Naive B cell (primary cell): ENCODE data around the gene TRIM17. TPM values are rescaled to one million over a fixed set of nuclear protein-coding genes. Genes with fewer than 3 reads are reported as not detected.

Experiments used
- ATAC-seq, 2 donors: fragments of 150-1000 bp; cut with Tn5 transposase; 2 replicates each; pipeline ENCODE4 v1.10.0; 2021; ENCODE audit warnings: low read depth in 2 of 2, mild to moderate bottlenecking in 2 of 2, moderate library complexity in 2 of 2
- DNase-seq: peaks from one replicate; pipeline ENCODE4 v3.0.0; 2022
- H3K27ac Mint-ChIP-seq, 6 donors: one replicate each; pipeline ENCODE4 v1.8.0; 2020 to 2022; ENCODE audit warnings: mild to moderate bottlenecking in 6 of 6, mixed read lengths in 6 of 6, moderate library complexity in 5 of 6, inconsistent platforms in 2 of 6
- H3K27me3 Mint-ChIP-seq, 3 donors: one replicate each; pipeline ENCODE4 v1.8.0; 2021 to 2022; ENCODE audit warnings: mixed read lengths in 3 of 3, mild to moderate bottlenecking in 1 of 3
- H3K36me3 Mint-ChIP-seq, 2 donors: one replicate each; pipeline ENCODE4 v1.8.0; 2020 to 2022; ENCODE audit warnings: mixed read lengths in 2 of 2, inconsistent platforms in 1 of 2, mild to moderate bottlenecking in 1 of 2
- H3K4me1 Mint-ChIP-seq, 3 donors: one replicate each; pipeline ENCODE4 v1.8.0; 2020 to 2022; ENCODE audit warnings: mixed read lengths in 3 of 3, inconsistent platforms in 1 of 3, mild to moderate bottlenecking in 1 of 3, moderate library complexity in 1 of 3
- H3K4me3 Mint-ChIP-seq, 8 donors: one replicate each; pipeline ENCODE4 v1.8.0; 2020 to 2022; ENCODE audit warnings: mild to moderate bottlenecking in 8 of 8, mixed read lengths in 8 of 8, moderate library complexity in 8 of 8, inconsistent platforms in 2 of 8
- H3K9me3 Mint-ChIP-seq, 7 donors: one replicate each; pipeline ENCODE4 v1.8.0; 2020 to 2022; ENCODE audit warnings: mixed read lengths in 7 of 7, mild to moderate bottlenecking in 5 of 7, inconsistent platforms in 2 of 7, moderate library complexity in 1 of 7
- polyA plus RNA-seq, 6 donors: library from polyadenylated mRNA; unstranded; fragments of 300-500 nt; fragmentation: Illumina TruSeq; gene quantifications; one replicate each; pipeline ENCODE4 v1.2.3, GENCODE V29; 2021; ENCODE audit warnings: low read depth in 6 of 6

The TRIM17 gene, protein sequence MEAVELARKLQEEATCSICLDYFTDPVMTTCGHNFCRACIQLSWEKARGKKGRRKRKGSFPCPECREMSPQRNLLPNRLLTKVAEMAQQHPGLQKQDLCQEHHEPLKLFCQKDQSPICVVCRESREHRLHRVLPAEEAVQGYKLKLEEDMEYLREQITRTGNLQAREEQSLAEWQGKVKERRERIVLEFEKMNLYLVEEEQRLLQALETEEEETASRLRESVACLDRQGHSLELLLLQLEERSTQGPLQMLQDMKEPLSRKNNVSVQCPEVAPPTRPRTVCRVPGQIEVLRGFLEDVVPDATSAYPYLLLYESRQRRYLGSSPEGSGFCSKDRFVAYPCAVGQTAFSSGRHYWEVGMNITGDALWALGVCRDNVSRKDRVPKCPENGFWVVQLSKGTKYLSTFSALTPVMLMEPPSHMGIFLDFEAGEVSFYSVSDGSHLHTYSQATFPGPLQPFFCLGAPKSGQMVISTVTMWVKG
- polyA plus RNA-seq: under 1 TPM in 4 of 6 donors, not detected in 2; 0.24 to 0.27 (median 0.26) TPM

DNA sequence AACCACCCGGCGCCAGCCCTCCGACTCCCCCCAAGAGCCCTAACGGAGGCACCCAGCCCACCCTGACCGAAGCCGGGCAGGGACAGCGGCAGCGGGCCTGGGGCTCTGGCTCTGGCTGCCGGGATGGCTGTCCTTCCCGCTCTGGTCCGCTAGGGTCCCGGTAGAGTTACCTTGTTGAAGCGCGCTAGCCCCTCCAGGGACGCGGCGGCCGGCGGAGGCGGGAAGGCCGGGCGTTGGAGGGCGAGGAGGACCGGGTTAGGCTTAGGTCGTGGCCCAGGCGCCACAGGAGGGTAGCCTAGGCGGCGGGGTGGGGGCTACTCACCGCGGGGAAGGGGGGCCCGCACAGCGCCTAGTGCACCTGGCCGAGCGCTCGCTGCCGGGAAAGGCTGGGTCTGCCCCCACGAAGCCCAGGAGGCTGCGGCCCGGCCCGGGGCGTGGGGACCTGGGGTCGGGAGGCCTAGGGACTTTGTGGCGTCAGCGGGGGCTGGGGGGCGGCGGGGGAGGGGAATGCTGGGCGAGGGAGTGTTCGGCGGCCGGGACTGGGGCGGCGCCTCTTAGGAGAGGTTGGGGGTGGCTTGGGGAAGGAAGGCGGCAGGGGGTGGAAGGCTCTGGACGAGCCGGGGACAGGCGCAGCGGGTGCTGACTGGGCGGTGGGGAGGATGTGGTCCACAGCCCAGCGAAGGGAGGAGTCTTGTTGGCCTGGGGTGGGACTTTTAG lies at the start of gene TRIM17:
Gene TRIM17, minus strand, starts transcription at position 645 of the 717 bp plus-strand sequence. CDS start 1,789 bp downstream, outside the sequence.
- peak within 1 kb of the TSS in 3 of 6 donors; percentile 36 to 80 (median 75) for H3K27ac Mint-ChIP-seq
- ATAC-seq: peak; percentile 69 to 70
- peaks cover 0 to 1% (median 0%) of the 10 kb centered on the region in 7 donors for H3K9me3 Mint-ChIP-seq
- DNase-seq: peak; percentile 29
- peak within 1 kb of the TSS; percentile 34 to 86 (median 71) for H3K4me3 Mint-ChIP-seq
- peaks cover 23 to 63% (median 62%) of the 10 kb centered on the region in 3 donors for H3K27me3 Mint-ChIP-seq
- H3K36me3 Mint-ChIP-seq: no peaks in the 10 kb centered on the region
- peaks cover 16 to 20% (median 20%) of the 10 kb centered on the region in 3 donors for H3K4me1 Mint-ChIP-seq

DNA sequence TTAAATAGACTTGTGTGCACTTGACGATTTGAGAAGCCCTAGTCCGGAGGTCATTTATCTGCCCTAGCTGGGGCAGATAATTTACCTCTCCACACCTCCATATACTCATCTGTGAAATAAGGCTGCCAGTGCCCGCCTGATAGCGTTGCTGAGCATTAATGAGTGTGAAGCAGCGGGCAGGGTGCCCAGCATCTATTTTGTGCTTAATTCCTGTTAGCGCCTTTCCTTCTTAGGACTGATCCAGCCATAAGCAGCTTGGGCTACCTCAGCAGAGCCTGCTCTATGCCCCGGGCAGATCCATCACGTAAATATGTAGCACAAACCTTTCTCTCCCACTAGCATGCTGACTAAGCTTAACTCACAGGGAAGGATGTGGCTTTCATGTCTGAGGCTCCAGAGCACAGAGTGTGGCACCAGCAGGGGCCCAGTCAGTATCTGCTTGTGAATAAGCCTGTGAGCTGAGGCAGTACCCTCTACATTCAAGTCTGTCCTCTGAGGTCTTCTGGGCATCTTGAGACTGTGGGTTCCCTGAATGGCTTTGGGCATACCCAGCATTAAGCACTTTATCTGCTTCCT lies 49.0 kb upstream of the TRIM17 start:
- Mint-ChIP-seq H3K27ac (no peak overlapping the region), H3K9me3 (peaks cover 0 to 8% (median 4%) of the 10 kb centered on the region in 7 donors), H3K4me3 (peak overlapping the region in 3 of 8 donors; percentile 75 to 82 (median 81)), H3K36me3 (peaks cover 0 to 13% of the 10 kb centered on the region in 2 donors), H3K27me3 (peaks cover 75 to 90% (median 89%) of the 10 kb centered on the region in 3 donors), H3K4me1 (peaks cover 17 to 20% (median 18%) of the 10 kb centered on the region in 3 donors)
- ATAC-seq (no peak), DNase-seq (no peak)

DNA sequence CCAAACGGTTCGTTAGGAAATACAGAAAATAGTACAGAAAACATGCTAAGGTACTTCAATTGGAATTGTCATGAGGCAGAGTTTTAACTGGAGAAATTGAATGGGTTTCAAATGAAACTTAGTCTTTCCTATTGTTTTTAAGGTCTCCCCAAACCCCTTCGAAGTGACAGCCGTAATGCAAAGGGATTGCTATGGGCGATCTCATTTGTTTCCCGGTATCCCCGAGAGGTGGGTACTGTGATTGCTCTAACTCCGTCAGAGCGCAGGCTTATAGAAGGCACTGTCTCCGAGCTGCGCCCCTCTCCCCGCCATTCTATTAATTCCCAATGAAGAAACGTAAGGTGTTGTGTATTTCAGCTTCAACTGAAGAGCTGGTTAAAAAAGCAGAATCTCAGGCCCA lies 48.5 kb upstream of the TRIM17 start:
- ATAC-seq: no peak
- H3K27me3 Mint-ChIP-seq: peaks cover 76 to 93% (median 90%) of the 10 kb centered on the region in 3 donors
- no peak for DNase-seq
- peaks cover 0 to 8% (median 4%) of the 10 kb centered on the region in 7 donors for H3K9me3 Mint-ChIP-seq
- peaks cover 17 to 20% (median 18%) of the 10 kb centered on the region in 3 donors for H3K4me1 Mint-ChIP-seq
- peak overlapping the region in 7 of 8 donors; percentile 73 to 90 (median 81) for H3K4me3 Mint-ChIP-seq
- peaks cover 0 to 15% of the 10 kb centered on the region in 2 donors for H3K36me3 Mint-ChIP-seq
- H3K27ac Mint-ChIP-seq: no peak overlapping the region

DNA sequence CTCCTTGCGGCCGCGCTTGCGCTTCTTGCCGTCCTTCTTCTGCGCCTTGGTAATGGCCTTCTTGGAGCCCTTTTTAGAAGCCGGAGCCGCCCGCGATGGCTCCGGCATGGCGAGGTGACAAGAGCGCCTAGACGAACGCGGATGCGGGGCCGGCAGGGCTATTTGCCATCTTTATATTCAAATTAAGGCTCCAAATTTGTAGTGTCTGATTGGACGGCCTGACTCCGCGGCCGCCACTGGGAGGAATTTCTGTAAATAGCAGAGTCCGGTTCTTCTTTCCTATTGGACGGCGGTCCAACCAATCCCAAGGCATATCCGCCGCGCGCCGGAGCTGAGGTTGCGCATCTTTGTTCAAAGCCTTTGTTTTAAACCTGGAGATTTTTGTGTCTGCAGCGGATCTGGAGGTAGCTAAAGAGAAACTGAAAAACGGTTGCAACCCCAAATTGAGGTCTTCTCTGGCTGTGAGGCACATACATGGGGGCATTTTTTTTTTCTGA lies 47.9 kb upstream of the TRIM17 start:
- H3K9me3 Mint-ChIP-seq: peaks cover 0 to 8% (median 4%) of the 10 kb centered on the region in 7 donors

DNA sequence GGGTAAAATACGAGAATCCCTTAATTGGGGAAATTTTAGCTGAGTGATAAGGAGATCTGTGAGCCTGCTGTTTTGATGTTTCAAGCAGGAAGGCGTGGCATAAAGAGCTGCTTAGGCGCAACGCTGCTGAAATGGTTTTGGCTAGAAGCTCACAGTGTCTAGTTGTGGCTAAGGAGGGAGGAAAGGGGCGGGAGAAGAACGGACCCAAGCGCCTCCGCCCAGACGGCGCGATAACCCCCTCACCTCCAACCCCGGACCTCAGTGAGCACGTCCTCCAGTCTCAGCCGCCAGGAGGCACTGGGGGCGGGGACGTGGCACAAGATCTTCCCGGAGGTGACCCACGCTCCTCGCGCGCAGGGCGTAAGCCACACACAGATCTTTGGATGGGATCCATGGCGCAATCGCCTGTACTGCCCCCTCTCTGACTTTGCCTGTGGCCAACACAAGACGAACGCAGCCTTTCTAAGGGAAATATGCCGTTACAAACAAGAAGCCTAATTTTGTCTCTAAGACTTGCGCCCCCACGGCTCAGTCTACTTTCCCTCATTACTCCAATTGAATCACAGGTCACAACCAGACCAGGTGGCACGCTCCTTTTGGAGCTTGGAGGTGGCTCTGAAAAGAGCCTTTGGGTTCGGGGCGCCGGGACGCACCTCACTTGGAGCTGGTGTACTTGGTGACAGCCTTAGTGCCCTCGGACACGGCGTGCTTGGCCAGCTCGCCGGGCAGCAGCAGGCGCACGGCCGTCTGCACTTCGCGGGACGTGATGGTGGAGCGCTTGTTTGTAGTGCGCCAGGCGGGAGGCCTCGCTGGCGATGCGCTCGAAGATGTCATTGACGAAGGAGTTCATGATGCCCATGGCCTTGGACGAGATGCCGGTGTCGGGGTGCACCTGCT lies 47.1 kb upstream of the TRIM17 start:
- ATAC-seq (peak; percentile 35 to 39), DNase-seq (no peak)
- peak overlapping the region; percentile 61 to 90 (median 80) for H3K4me3 Mint-ChIP-seq
- H3K36me3 Mint-ChIP-seq: peaks cover 0 to 15% of the 10 kb centered on the region in 2 donors
- H3K27ac Mint-ChIP-seq: peak overlapping the region in 1 of 6 donors; percentile 21
- H3K4me1 Mint-ChIP-seq: peaks cover 17 to 24% (median 20%) of the 10 kb centered on the region in 3 donors
- H3K27me3 Mint-ChIP-seq: peaks cover 69 to 94% (median 84%) of the 10 kb centered on the region in 3 donors
- H3K9me3 Mint-ChIP-seq: peaks cover 0 to 8% (median 4%) of the 10 kb centered on the region in 7 donors

More for the DNA sequence above, 47.9 kb upstream of the TRIM17 start:
- DNase-seq (peak; percentile 48), ATAC-seq (peak; percentile 74 to 80)
- Mint-ChIP-seq H3K27me3 (peaks cover 76 to 94% (median 90%) of the 10 kb centered on the region in 3 donors), H3K27ac (peak overlapping the region in 2 of 6 donors; percentile 8 to 50), H3K4me1 (peaks cover 17 to 20% (median 18%) of the 10 kb centered on the region in 3 donors), H3K4me3 (peak overlapping the region; percentile 73 to 90 (median 82)), H3K36me3 (peaks cover 0 to 15% of the 10 kb centered on the region in 2 donors)

DNA sequence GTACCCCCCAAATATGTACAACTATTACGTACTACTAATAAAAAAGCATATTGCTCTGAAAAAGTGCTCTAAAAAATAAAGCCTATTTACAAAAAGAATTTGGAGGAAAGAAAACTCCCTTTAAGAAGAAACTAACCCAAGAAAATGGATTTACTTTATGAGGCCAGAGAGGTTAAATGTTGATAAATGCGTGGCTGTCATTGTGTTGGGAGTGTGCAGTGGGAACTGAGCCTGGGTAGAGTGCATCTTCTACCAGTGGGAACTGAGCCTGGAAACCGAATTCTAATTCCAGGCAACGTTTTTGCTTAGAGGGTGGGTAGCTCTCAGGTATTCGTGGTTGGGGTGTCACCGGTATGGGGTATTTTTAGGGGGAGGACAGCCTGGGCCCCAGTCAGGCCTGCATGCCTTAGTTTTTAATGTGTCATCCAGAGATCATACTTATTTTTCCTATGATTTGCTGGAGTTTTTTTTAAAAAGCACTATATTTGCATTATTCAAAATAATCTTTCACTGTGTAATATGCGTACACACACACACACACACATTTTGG lies 46.4 kb upstream of the TRIM17 start:
- H3K27ac Mint-ChIP-seq: peak overlapping the region in 1 of 6 donors; percentile 33
- H3K27me3 Mint-ChIP-seq: peaks cover 67 to 91% (median 77%) of the 10 kb centered on the region in 3 donors
- H3K4me1 Mint-ChIP-seq: peaks cover 21 to 31% (median 26%) of the 10 kb centered on the region in 3 donors
- peaks cover 0 to 15% of the 10 kb centered on the region in 2 donors for H3K36me3 Mint-ChIP-seq
- ATAC-seq (no peak), DNase-seq (no peak)
- H3K4me3 Mint-ChIP-seq: peak overlapping the region in 5 of 8 donors; percentile 73 to 89 (median 81)
- peaks cover 0 to 11% (median 4%) of the 10 kb centered on the region in 7 donors for H3K9me3 Mint-ChIP-seq

DNA sequence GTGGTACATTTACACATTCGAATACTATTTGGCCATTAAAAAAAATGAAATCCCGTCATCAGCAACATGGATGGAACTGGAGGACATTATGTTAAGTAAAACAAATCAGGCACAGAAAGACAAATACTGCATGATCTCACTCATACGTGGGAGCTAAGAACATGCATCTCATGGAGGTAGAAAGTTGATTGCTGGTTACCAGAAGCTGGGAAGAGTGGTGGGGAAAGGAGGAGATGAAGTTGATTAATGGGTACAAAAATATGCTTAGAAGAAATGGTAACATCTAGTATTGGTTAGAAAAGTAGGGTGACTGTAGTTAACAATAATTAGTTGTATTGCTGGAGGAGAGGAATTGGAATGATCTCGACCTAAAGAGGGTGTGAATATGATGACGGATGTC lies 45.9 kb upstream of the TRIM17 start:
- DNase-seq: no peak
- peaks cover 25 to 37% (median 31%) of the 10 kb centered on the region in 3 donors for H3K4me1 Mint-ChIP-seq
- peak overlapping the region in 1 of 6 donors; percentile 17 for H3K27ac Mint-ChIP-seq
- peaks cover 0 to 15% of the 10 kb centered on the region in 2 donors for H3K36me3 Mint-ChIP-seq
- no peak for ATAC-seq
- H3K9me3 Mint-ChIP-seq: peaks cover 0 to 11% (median 4%) of the 10 kb centered on the region in 7 donors
- peaks cover 67 to 91% (median 73%) of the 10 kb centered on the region in 3 donors for H3K27me3 Mint-ChIP-seq
- peak overlapping the region in 2 of 8 donors; percentile 4 to 37 for H3K4me3 Mint-ChIP-seq

DNA sequence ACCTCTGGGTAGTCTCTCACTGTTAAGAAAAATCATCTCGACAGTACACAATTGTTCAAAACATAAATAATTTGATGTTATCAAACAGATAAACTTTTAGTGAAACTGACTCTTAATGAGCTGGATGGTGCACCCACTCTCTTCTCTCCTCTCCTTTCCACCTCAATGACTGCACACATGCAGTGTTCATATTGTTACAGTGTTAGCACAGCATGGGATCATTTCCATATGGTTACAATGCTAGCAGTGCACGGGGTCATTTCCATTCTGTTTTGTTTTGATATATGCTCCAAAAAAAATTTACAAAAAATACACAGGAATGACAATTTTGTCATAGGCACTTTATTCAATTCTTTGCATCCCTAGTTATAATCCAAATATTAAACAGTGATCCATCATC lies 44.2 kb upstream of the TRIM17 start:
- H3K9me3 Mint-ChIP-seq: peaks cover 0 to 11% (median 2%) of the 10 kb centered on the region in 7 donors
- H3K4me1 Mint-ChIP-seq: peaks cover 28 to 44% (median 36%) of the 10 kb centered on the region in 3 donors
- H3K27ac Mint-ChIP-seq: no peak overlapping the region
- no peak for ATAC-seq
- peaks cover 0 to 7% of the 10 kb centered on the region in 2 donors for H3K36me3 Mint-ChIP-seq
- H3K4me3 Mint-ChIP-seq: peak overlapping the region in 3 of 8 donors; percentile 22 to 58 (median 30)
- DNase-seq: no peak
- peaks cover 59 to 84% (median 68%) of the 10 kb centered on the region in 3 donors for H3K27me3 Mint-ChIP-seq

DNA sequence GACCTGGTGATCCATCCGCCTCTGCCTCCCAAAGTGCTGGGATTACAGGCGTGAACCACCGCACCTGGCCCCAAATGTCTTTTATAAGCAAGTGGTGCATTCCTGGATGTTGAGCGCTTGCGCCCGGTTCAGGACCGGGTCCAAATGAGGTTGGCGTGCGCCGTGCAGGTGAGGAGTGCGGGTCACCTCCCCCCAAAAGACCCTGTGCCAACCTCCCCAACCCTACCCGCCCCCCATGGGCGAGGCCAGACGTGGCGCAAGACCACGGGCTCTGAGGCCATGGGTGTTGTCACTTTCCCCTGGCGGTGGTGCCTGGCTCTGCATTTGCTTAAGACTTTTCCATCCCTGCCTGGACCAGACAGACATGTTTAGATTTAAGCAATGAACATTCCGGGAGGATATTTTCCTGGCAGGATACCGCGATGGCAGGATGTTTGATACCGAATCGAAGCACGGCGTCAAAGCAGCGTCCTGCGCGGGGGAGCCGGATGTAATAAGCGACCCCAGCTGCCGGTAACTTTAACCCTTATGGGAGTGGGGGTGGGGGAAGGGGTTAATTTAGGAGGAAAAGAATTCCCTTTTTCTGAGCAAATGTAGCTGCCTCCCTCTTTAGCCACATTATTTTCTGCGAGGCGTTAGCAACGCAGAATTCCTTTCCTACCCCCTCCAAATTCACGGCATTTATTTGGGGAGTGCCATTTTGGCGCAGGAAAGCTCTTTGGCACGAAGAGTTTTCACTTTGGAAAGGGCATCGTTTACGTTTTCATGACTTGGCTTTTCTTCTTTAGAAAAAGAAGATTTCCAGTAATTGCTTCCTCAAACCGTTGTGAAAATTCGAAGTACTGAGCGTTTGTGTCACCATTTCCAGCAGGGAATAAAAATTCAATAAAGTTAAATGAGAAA lies 42.7 kb upstream of the TRIM17 start:
- Mint-ChIP-seq H3K9me3 (peaks cover 0 to 5% (median 0%) of the 10 kb centered on the region in 7 donors), H3K36me3 (peaks cover 0 to 7% of the 10 kb centered on the region in 2 donors), H3K4me1 (peaks cover 19 to 33% (median 24%) of the 10 kb centered on the region in 3 donors), H3K4me3 (peak overlapping the region; percentile 71 to 96 (median 88)), H3K27ac (peak overlapping the region in 4 of 6 donors; percentile 12 to 99 (median 95)), H3K27me3 (peaks cover 49 to 75% (median 55%) of the 10 kb centered on the region in 3 donors)
- ATAC-seq: no peak
- DNase-seq: no peak

DNA sequence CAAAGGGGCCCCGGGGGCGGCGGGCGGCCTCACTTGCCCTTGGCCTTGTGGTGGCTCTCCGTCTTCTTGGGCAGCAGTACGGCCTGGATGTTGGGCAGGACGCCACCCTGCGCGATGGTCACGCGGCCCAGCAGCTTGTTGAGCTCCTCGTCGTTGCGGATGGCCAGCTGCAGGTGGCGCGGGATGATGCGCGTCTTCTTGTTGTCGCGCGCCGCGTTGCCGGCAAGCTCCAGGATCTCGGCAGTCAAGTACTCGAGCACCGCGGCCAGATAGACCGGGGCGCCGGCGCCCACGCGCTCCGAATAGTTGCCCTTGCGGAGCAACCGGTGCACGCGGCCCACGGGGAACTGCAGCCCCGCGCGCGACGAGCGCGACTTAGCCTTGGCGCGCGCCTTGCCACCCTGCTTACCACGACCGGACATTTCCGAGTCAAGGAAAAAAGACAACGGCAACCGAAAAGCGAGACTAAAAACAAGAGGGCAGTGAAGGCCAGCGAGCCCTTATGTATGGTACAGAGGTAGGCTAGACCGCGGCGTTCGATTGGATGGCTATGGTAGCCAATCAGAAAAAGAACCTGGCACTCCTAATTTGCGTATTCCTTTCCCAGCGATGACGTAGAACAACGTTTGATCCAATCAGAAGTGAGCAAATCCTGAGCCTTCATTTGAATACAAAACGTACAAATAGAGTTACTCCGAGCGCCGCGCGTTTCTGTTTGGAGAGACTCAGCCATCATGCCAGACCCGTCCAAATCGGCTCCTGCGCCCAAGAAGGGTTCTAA lies 40.9 kb upstream of the TRIM17 start:
- ATAC-seq (peak; percentile 72 to 78), DNase-seq (peak; percentile 48)
- Mint-ChIP-seq H3K9me3 (peaks cover 0 to 3% (median 0%) of the 10 kb centered on the region in 7 donors), H3K27ac (peak overlapping the region; percentile 90 to 99 (median 97)), H3K4me1 (peaks cover 16 to 26% (median 16%) of the 10 kb centered on the region in 3 donors), H3K4me3 (peak overlapping the region; percentile 79 to 96 (median 88)), H3K36me3 (peaks cover 0 to 7% of the 10 kb centered on the region in 2 donors), H3K27me3 (peaks cover 40 to 72% (median 53%) of the 10 kb centered on the region in 3 donors)
